Endothelial cell of umbilical vein (primary cell): ENCODE measurements around the gene NRSN1. TPM values are rescaled to one million over a fixed set of nuclear protein-coding genes. Genes with fewer than 3 reads are reported as not detected.
"Not testable (repeated sequence)": the region's sequence is repeated elsewhere in the genome, so short reads cannot be mapped to it uniquely, and the experiment has no call there.

Source experiments
- BruUV-seq: library from RNA; stranded (reverse); fragments of 400-500 nt; replicated peaks from 2 replicates; lab custom pipeline; 2021; lab: Mats Ljungman, UMichigan
- CTCF ChIA-PET: fragments of 300-600, 350-600 bp; sonication (Branson Sonifier 250); formaldehyde crosslinking; loops from one replicate; lab custom pipeline; 2021; ENCODE audit warnings: antibody characterized with exemption, inconsistent platforms; lab: Charles Lee
- POLR2A ChIA-PET: fragments of 300-600, 350-600 bp; sonication (Branson Sonifier 250); formaldehyde crosslinking; loops from one replicate; lab custom pipeline; 2021; ENCODE audit warnings: antibody characterized with exemption, inconsistent platforms; lab: Charles Lee
- DNase-seq: peaks from one replicate; pipeline ENCODE4 v3.0.0-alpha.2; 2011; ENCODE audit warnings: low read depth, low spot score
- FAIRE-seq: peaks from 2 replicates; lab custom pipeline; 2011; peaks lifted over from hg19 to GRCh38; lab: Jason Lieb, UNC
- H2AFZ ChIP-seq: 2 replicates; pipeline ENCODE4 v1.6.0; 2012; ENCODE audit warnings: low read depth, low read length, control low read depth, inconsistent platforms
- H3K27ac ChIP-seq: 2 replicates; pipeline ENCODE4 v1.5.1; 2011; ENCODE audit warnings: low read depth, mild to moderate bottlenecking, control low read depth, low read length, moderate library complexity; ENCODE audit not compliant: insufficient read depth
- H3K27me3 ChIP-seq, 2 experiments: 2 replicates each; pipeline versions ENCODE4 v1.6.0 to v1.6.1; 2011; ENCODE audit warnings: low read length in 2 of 2, mixed read lengths in 1 of 2; ENCODE audit not compliant: control insufficient read depth in 2 of 2, insufficient read depth in 2 of 2
- H3K36me3 ChIP-seq, 2 experiments: 2 replicates in 1 of 2; 3 replicates in 1 of 2; pipeline ENCODE4 v1.5.1; 2011; ENCODE audit warnings: low read length in 2 of 2, mild to moderate bottlenecking in 1 of 2, moderate library complexity in 1 of 2; ENCODE audit not compliant: control insufficient read depth in 2 of 2, insufficient read depth in 2 of 2; ENCODE audit errors: extremely low read depth in 1 of 2
- H3K4me1 ChIP-seq: 3 replicates; pipeline ENCODE4 v1.5.1; 2011; ENCODE audit warnings: mild to moderate bottlenecking, low read length; ENCODE audit not compliant: control insufficient read depth, insufficient read depth; ENCODE audit errors: extremely low read depth
- H3K4me2 ChIP-seq: 2 replicates; pipeline ENCODE4 v1.6.1; 2011; ENCODE audit warnings: low read length, control low read depth, mixed read lengths; ENCODE audit not compliant: insufficient read depth
- H3K4me3 ChIP-seq, 3 experiments: fragments of 200-600 bp in 1 of 3; sonication (generic), shearing (Covaris generic) in 1 of 3; replicated peaks in 1 of 3; 2 replicates each; pipeline ENCODE4 v1.5.1; 2011 to 2016; ENCODE audit warnings: control low read depth in 3 of 3, low read length in 3 of 3, mild to moderate bottlenecking in 2 of 3, inconsistent platforms in 1 of 3, low read depth in 1 of 3, moderate library complexity in 1 of 3; ENCODE audit not compliant: insufficient read depth in 1 of 3
- H3K79me2 ChIP-seq: 2 replicates; pipeline ENCODE4 v1.6.0; 2012; ENCODE audit warnings: low read length, inconsistent platforms; ENCODE audit not compliant: control insufficient read depth, insufficient read depth
- H3K9ac ChIP-seq: replicated peaks from 2 replicates; pipeline ENCODE3; 2011; ENCODE audit warnings: low read length, control low read depth; ENCODE audit not compliant: insufficient read depth; ENCODE audit errors: extremely low read depth
- H3K9me1 ChIP-seq: replicated peaks from 3 replicates; pipeline ENCODE4 v1.6.0; 2011; ENCODE audit warnings: mild to moderate bottlenecking, low read length; ENCODE audit not compliant: control insufficient read depth, insufficient read depth; ENCODE audit errors: extremely low read depth
- H3K9me3 ChIP-seq: replicated peaks from 2 replicates; pipeline ENCODE4 v1.5.1; 2012; ENCODE audit warnings: low read length, inconsistent platforms; ENCODE audit not compliant: control insufficient read depth, insufficient read depth
- H4K20me1 ChIP-seq: replicated peaks from 2 replicates; pipeline ENCODE3; 2011; ENCODE audit warnings: mild to moderate bottlenecking, low read length; ENCODE audit not compliant: control insufficient read depth, insufficient read depth; ENCODE audit errors: extremely low read depth
- EZH2 ChIP-seq: IDR thresholded peaks from 2 replicates; pipeline ENCODE4 v1.6.1; 2012; ENCODE audit warnings: borderline replicate concordance, low read depth, mild to moderate bottlenecking, moderate library complexity, low read length, inconsistent platforms; ENCODE audit not compliant: severe bottlenecking
- GATA2 ChIP-seq: IDR thresholded peaks from 2 replicates; pipeline ENCODE4 v1.7.0; 2011; ENCODE audit warnings: low read depth, mild to moderate bottlenecking, moderate library complexity, mixed read lengths, low read length; ENCODE audit not compliant: insufficient read length, insufficient read depth
- JUN ChIP-seq: IDR thresholded peaks from 2 replicates; pipeline ENCODE4 v1.6.1; 2011; ENCODE audit warnings: borderline replicate concordance, low read depth; ENCODE audit not compliant: insufficient read length, insufficient read depth
- POLR2A ChIP-seq: IDR thresholded peaks from 2 replicates; pipeline ENCODE4 v1.6.1; 2012; ENCODE audit warnings: low read depth, mild to moderate bottlenecking, control low read depth, low read length
- POLR2AphosphoS5 ChIP-seq: IDR thresholded peaks from 2 replicates; pipeline ENCODE4 v1.6.1; 2012; ENCODE audit warnings: low read depth, mild to moderate bottlenecking, control low read depth, low read length, moderate library complexity; ENCODE audit not compliant: insufficient read depth
- dilution Hi-C: fragments of 300-500 bp; cut with MboI; formaldehyde crosslinking; loops from one replicate; pipeline ENCODE4 v1.15.0; 2019; ENCODE audit warnings: low sequenced_read_pairs; ENCODE audit not compliant: extremely low pct_ligation_motif_present
- intact Hi-C: fragments of 100-400 bp; cut with micrococcal nuclease; formaldehyde crosslinking; loops from one replicate; pipeline ENCODE4 v1.10.0; 2022
- polyA plus RNA-seq, 4 experiments: library from polyadenylated mRNA; depleted of rRNA in 3 of 4; stranded (reverse) in 3 of 4; unstranded in 1 of 4; fragments of >200 nt; gene quantifications; 2 replicates each; pipeline versions ENCODE4 v1.2.1 to v1.2.3, GENCODE V29; 2011 to 2012; ENCODE audit warnings: missing spikeins in 1 of 4
- total RNA-seq: library from RNA; stranded (reverse); gene quantifications from 2 replicates; pipeline ENCODE4 v1.2.3, GENCODE V29; 2021

The NRSN1 gene
- total and polyA plus RNA-seq, 2 donors (not counting 3 experiments of a cell fraction or from before 2014, with no cell fraction given) = not detected

- Histone ChIP-seq H3K27ac (no peak overlapping the region), H3K4me2 (no peak overlapping the region), H3K9ac (no peak overlapping the region), H3K9me1 (no peaks in the 10 kb centered on the region), H3K27me3 (no peaks in the 10 kb centered on the region), H2AFZ (no peak overlapping the region), H3K36me3 (no peaks in the 10 kb centered on the region), H3K9me3 (no peaks in the 10 kb centered on the region), H3K4me3 (no peak overlapping the region), H3K4me1 (no peaks in the 10 kb centered on the region), H4K20me1 (no peaks in the 10 kb centered on the region), H3K79me2 (no peaks in the 10 kb centered on the region)
- DNase-seq (no peak), FAIRE-seq (no peak)
- BruUV-seq = no TSS peak
- intact Hi-C loops (no loop called here), dilution Hi-C loops (no loop called here)
- ChIA-PET POLR2A (no interaction called here), CTCF (no interaction called here)
- no peak for TF ChIP-seq EZH2
- TF ChIP-seq POLR2A = no peak
- TF ChIP-seq GATA2 = no peak
- no peak for TF ChIP-seq POLR2AphosphoS5
- TF ChIP-seq JUN = no peak
Measured at GRCh38 chr6:24140591-24140990, 14.6 kb downstream of the NRSN1 start.

- H3K4me2 ChIP-seq, CTCF ChIA-PET, H3K27ac ChIP-seq, H3K36me3 ChIP-seq, BruUV-seq, H3K4me1 ChIP-seq, H2AFZ ChIP-seq, H3K79me2 ChIP-seq, H3K27me3 ChIP-seq, H3K9me3 ChIP-seq, DNase-seq, dilution Hi-C loops, POLR2A ChIA-PET, FAIRE-seq, H3K9me1 ChIP-seq, H3K9ac ChIP-seq, H4K20me1 ChIP-seq, intact Hi-C loops, H3K4me3 ChIP-seq: not testable (repeated sequence)
Measured at GRCh38 chr6:24142733-24143132, 16.7 kb downstream of the NRSN1 start.
